PC-9 (cell line): ENCODE measurements around the gene THOC2. TPM values are rescaled to one million over a fixed set of nuclear protein-coding genes. Genes with fewer than 3 reads are reported as not detected.

ENCODE experiments used
- BruUV-seq: library from RNA; stranded (reverse); fragments of 400-500 nt; replicated peaks from 2 replicates; lab custom pipeline; 2021; lab: Mats Ljungman, UMichigan
- CTCF ChIA-PET: fragments of 300-600 bp; sonication (Branson Sonifier 250); formaldehyde crosslinking; loops from one replicate; lab custom pipeline; 2022; ENCODE audit warnings: antibody characterized with exemption; lab: Charles Lee
- POLR2A ChIA-PET: fragments of 300-600 bp; sonication (Branson Sonifier 250); formaldehyde crosslinking; loops from one replicate; lab custom pipeline; 2022; ENCODE audit warnings: antibody characterized with exemption; ENCODE audit not compliant: unreplicated experiment; lab: Charles Lee
- DNase-seq, 2 experiments: peaks; one replicate each; pipeline versions ENCODE4 v3.0.0 to v3.0.0-alpha.2; 2015 to 2022; ENCODE audit warnings: mixed read lengths in 1 of 2
- H2AFZ ChIP-seq: fragments of 200-600 bp; sonication (generic); 2 replicates; pipeline ENCODE4 v1.8.1; 2017; ENCODE audit warnings: antibody characterized with exemption
- H3F3A ChIP-seq: fragments of 200-600 bp; sonication (generic); 2 replicates; pipeline ENCODE4 v1.8.1; 2017; ENCODE audit warnings: antibody characterized with exemption, mild to moderate bottlenecking, low read depth; ENCODE audit not compliant: insufficient read depth
- H3K27ac ChIP-seq: fragments of 200-600 bp; sonication (generic); 2 replicates; pipeline ENCODE4 v1.6.1; 2016; ENCODE audit warnings: mixed run types
- H3K27me3 ChIP-seq: fragments of 200-600 bp; sonication (generic); 2 replicates; pipeline ENCODE4 v1.6.1; 2016; ENCODE audit warnings: low read depth, mixed run types; ENCODE audit not compliant: insufficient read depth
- H3K36me3 ChIP-seq: fragments of 200-600 bp; sonication (generic); 2 replicates; pipeline ENCODE4 v1.6.1; 2016; ENCODE audit warnings: low read depth, mixed run types
- H3K4me1 ChIP-seq: fragments of 200-600 bp; sonication (generic); replicated peaks from 2 replicates; pipeline ENCODE4 v1.6.1; 2016; ENCODE audit warnings: mixed run types; ENCODE audit not compliant: insufficient read depth
- H3K4me2 ChIP-seq: fragments of 200-600 bp; sonication (generic); 2 replicates; pipeline ENCODE4 v1.6.1; 2017; ENCODE audit warnings: mixed run types
- H3K4me3 ChIP-seq: fragments of 200-600 bp; sonication (generic); 2 replicates; pipeline ENCODE4 v1.6.1; 2016; ENCODE audit warnings: mixed run types
- H3K79me2 ChIP-seq: fragments of 200-600 bp; sonication (generic); 2 replicates; pipeline ENCODE4 v1.6.1; 2017; ENCODE audit warnings: low read depth, mixed run types
- H3K9me2 ChIP-seq: fragments of 200-600 bp; sonication (generic); 2 replicates; pipeline ENCODE4 v1.8.1; 2017; ENCODE audit warnings: mild to moderate bottlenecking; ENCODE audit not compliant: insufficient read depth
- H3K9me3 ChIP-seq: fragments of 200-600 bp; sonication (generic); 2 replicates; pipeline ENCODE4 v1.8.1; 2016; ENCODE audit warnings: low read depth; ENCODE audit not compliant: insufficient read depth
- H4K20me1 ChIP-seq: fragments of 200-600 bp; sonication (generic); 2 replicates; pipeline ENCODE4 v1.8.1; 2017; ENCODE audit not compliant: insufficient read depth
- EZH2 ChIP-seq: fragments of 200-600 bp; sonication (generic); IDR thresholded peaks from 2 replicates; pipeline ENCODE4 v1.8.0; 2017; ENCODE audit warnings: antibody characterized with exemption, low read depth
- intact Hi-C: fragments of 100-400 bp; cut with micrococcal nuclease; formaldehyde crosslinking; loops from one replicate; pipeline ENCODE4 v1.10.0; 2022; ENCODE audit not compliant: unreplicated experiment
- total RNA-seq: library from RNA; stranded (reverse); gene quantifications from 2 replicates; pipeline ENCODE4 v1.2.3, GENCODE V29; 2021
- TF ChIP-seq, protein P1 (sequence below): fragments of 200-600 bp; sonication (generic); conservative IDR thresholded peaks from 2 replicates; pipeline ENCODE4 v1.6.1; 2017; ENCODE audit warnings: mixed run types, antibody characterized with exemption, mild to moderate bottlenecking, moderate library complexity

The THOC2 gene
- total RNA-seq, 1 experiment from 2014 or later = 158 TPM

DNA sequence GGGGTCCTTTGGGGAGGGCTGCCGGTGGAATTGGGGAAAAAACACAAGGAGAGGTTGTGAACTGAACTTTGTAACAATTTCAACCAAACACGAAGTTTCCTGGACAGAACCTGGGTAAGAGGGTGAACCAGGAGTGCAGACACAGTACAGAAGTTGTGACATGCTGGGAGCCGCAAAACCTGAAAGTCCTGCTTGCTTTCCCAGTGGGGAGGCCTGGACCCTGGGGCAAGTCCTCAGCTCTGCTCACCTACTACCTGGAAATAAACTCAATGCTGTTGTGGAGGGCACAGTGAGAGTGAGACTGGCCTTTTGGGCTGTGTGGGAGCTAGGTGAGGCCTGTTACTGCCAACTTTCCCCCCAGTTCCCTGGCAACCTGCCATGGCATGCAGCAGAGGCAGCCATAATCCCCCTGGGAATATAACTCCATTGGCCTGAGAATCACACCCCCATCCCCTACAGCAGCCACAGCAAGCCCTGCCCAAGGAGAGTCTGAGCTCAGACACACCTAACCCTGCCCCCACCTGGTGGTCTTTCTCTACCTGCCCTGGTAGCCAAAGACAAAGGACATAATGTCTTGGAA, 162.8 kb downstream of the THOC2 start:
- intact Hi-C loops = no loop called here
- POLR2A ChIA-PET = no interaction called here
- H3K9me2 ChIP-seq = no peaks in the 10 kb centered on the region
- CTCF ChIA-PET = no interaction called here
- H2AFZ ChIP-seq = 0 out of 2 replicates have a peak overlapping the region, but pooled peaks have one; percentile 5
- peak overlapping the region; percentile 10; the same call in 1 of the 2 replicates for H3K4me3 ChIP-seq
- peaks cover 21% of the 10 kb centered on the region for H3K4me1 ChIP-seq
- H3K27me3 ChIP-seq = no peaks in the 10 kb centered on the region
- peaks cover 8% of the 10 kb centered on the region; the same call in 1 of the 2 replicates for H3F3A ChIP-seq
- no peaks in the 10 kb centered on the region for H3K79me2 ChIP-seq
- peak; percentile 69 to 89 for DNase-seq
- no peak for TF ChIP-seq EZH2
- TF ChIP-seq, protein P1, sequence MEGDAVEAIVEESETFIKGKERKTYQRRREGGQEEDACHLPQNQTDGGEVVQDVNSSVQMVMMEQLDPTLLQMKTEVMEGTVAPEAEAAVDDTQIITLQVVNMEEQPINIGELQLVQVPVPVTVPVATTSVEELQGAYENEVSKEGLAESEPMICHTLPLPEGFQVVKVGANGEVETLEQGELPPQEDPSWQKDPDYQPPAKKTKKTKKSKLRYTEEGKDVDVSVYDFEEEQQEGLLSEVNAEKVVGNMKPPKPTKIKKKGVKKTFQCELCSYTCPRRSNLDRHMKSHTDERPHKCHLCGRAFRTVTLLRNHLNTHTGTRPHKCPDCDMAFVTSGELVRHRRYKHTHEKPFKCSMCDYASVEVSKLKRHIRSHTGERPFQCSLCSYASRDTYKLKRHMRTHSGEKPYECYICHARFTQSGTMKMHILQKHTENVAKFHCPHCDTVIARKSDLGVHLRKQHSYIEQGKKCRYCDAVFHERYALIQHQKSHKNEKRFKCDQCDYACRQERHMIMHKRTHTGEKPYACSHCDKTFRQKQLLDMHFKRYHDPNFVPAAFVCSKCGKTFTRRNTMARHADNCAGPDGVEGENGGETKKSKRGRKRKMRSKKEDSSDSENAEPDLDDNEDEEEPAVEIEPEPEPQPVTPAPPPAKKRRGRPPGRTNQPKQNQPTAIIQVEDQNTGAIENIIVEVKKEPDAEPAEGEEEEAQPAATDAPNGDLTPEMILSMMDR = no peak
- no peaks in the 10 kb centered on the region for H4K20me1 ChIP-seq
- peak overlapping the region; percentile 36; the same call in 1 of the 2 replicates for H3K27ac ChIP-seq
- H3K9me3 ChIP-seq = no peaks in the 10 kb centered on the region; the same call in 1 of the 2 replicates
- H3K36me3 ChIP-seq = no peaks in the 10 kb centered on the region
- no TSS peak for BruUV-seq
- peak overlapping the region; percentile 70 for H3K4me2 ChIP-seq

DNA sequence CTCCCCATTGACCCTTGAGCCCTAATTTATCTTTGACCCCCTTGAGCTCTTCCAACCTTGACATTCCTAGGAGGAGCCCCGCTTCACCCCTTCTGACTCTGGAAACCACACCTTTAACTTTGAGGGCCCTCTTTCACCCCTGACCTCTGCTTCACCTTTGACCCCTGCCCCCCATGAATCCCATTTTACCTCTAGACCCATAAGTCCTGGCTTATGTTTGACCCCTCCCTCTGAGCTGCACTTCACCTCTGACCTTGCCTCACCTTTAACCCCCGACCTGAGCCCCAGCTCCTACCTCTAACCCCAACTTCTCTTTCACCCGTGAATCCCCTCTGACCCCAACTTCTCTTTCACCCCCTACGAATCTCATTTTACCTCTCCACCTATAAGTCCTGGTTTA, 169.7 kb downstream of the THOC2 start:
- H3K4me3 ChIP-seq = no peak overlapping the region
- H2AFZ ChIP-seq = no peak overlapping the region
- no TSS peak for BruUV-seq
- no peaks in the 10 kb centered on the region for H3K36me3 ChIP-seq
- H3K9me2 ChIP-seq = no peaks in the 10 kb centered on the region
- TF ChIP-seq, protein P1 = no peak
- no peak for TF ChIP-seq EZH2
- intact Hi-C loops = no loop called here
- H3K4me2 ChIP-seq = no peak overlapping the region
- POLR2A ChIA-PET = no interaction called here
- CTCF ChIA-PET = no interaction called here
- no peaks in the 10 kb centered on the region for H3K9me3 ChIP-seq
- H3K79me2 ChIP-seq = no peaks in the 10 kb centered on the region
- H3K27ac ChIP-seq = no peak overlapping the region
- H3F3A ChIP-seq = no peaks in the 10 kb centered on the region
- H3K27me3 ChIP-seq = no peaks in the 10 kb centered on the region
- H4K20me1 ChIP-seq = no peaks in the 10 kb centered on the region
- H3K4me1 ChIP-seq = no peaks in the 10 kb centered on the region
- DNase-seq = no peak

DNA sequence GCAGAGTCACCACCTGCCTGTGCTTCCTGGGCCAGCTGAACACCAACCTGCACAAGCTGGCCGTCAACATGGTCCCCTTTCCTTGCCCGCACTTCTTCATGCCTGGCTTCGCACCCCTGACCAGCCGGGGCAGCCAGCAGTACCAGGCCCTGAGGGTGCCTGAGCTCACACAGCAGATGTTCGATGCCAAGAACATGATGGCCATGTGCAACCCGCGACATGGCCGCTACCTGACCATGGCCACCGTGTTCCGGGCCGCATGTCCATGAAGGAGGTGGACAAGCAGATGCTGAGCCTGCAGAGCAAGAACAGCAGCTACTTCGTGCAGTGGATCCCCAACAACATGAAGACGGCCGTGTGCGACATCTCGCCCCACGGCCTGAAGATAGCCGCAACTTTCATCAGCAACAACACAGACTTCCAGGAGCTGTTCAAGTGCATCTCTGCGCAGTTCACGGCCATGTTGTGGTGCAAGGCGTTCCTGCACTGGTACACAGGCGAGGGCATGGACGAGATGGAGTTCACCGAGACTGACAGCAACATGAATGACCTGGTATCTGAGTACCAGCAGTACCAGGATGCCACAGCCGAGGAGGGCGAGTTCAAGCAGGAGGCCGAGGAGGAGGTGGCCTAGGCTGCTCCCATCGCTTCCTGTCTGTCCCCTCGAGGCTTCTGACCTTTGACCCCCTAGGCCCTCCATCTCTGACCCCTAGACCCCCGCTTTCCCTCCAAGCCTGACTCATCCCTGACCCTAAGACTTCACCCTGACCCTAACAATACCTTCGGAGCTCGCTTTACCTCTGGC, 170.3 kb downstream of the THOC2 start:
- no peak for DNase-seq
- intact Hi-C loops = no loop called here
- Histone ChIP-seq H3K4me3 (no peak overlapping the region), H3K36me3 (no peaks in the 10 kb centered on the region), H4K20me1 (no peaks in the 10 kb centered on the region), H3F3A (no peaks in the 10 kb centered on the region), H3K27ac (no peak overlapping the region), H3K9me2 (no peaks in the 10 kb centered on the region), H3K4me2 (no peak overlapping the region), H3K27me3 (no peaks in the 10 kb centered on the region), H3K9me3 (no peaks in the 10 kb centered on the region), H2AFZ (no peak overlapping the region), H3K4me1 (no peaks in the 10 kb centered on the region), H3K79me2 (no peaks in the 10 kb centered on the region)
- POLR2A ChIA-PET = no interaction called here
- CTCF ChIA-PET = no interaction called here
- no peak for TF ChIP-seq EZH2
- TF ChIP-seq, protein P1 = no peak
- no TSS peak for BruUV-seq
